ENCODE results near the gene BAZ1B. TPM values are rescaled to one million over a fixed set of nuclear protein-coding genes. Genes with fewer than 3 reads are reported as not detected.

The BAZ1B gene, protein sequence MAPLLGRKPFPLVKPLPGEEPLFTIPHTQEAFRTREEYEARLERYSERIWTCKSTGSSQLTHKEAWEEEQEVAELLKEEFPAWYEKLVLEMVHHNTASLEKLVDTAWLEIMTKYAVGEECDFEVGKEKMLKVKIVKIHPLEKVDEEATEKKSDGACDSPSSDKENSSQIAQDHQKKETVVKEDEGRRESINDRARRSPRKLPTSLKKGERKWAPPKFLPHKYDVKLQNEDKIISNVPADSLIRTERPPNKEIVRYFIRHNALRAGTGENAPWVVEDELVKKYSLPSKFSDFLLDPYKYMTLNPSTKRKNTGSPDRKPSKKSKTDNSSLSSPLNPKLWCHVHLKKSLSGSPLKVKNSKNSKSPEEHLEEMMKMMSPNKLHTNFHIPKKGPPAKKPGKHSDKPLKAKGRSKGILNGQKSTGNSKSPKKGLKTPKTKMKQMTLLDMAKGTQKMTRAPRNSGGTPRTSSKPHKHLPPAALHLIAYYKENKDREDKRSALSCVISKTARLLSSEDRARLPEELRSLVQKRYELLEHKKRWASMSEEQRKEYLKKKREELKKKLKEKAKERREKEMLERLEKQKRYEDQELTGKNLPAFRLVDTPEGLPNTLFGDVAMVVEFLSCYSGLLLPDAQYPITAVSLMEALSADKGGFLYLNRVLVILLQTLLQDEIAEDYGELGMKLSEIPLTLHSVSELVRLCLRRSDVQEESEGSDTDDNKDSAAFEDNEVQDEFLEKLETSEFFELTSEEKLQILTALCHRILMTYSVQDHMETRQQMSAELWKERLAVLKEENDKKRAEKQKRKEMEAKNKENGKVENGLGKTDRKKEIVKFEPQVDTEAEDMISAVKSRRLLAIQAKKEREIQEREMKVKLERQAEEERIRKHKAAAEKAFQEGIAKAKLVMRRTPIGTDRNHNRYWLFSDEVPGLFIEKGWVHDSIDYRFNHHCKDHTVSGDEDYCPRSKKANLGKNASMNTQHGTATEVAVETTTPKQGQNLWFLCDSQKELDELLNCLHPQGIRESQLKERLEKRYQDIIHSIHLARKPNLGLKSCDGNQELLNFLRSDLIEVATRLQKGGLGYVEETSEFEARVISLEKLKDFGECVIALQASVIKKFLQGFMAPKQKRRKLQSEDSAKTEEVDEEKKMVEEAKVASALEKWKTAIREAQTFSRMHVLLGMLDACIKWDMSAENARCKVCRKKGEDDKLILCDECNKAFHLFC (N-terminal part only)
- 69.3 and 85.8 TPM in 2 replicates for total RNA-seq (ENCODE audit: low replicate concordance)

DNA sequence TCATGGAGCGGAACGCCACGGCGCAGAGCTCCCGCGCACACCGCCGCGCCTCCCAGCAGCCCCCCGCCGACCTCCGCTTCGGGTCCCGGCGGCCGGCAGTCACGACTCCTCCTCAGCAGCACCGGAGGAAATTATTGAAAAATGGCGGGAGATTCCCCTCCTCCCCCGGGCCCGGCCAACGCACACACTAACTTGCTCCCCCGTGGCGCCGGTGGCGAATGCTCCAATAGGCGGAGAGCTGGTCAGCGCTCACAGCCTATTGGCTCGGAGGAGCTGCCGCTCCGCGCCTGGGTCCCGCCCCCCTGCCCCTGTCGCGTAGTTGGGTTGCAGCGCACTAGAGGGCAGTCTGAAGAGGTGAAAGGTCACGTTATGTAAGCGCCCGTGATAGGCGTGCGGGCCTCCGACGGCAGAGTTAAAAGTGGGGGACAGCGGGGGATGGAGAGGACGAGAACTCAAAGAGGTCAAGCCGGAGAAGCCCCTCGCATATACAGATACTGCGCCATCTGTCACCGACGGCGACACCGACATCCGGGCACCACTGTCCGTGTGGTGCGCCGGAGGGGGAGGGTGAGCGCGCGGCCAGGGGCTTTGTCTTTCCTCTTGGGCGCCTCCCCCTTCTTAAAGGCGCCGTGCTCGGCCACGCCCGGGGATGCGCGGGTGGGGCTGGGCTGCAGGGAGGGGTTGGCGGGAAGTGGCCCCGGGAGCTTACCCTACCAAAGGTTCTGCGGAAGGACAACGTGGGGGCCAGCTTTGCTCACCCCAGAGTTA, at the start of gene BAZ1B:
Gene BAZ1B, minus strand, starts transcription at position 189 of the 768 bp plus-strand sequence. CDS start 360 bp downstream, outside the sequence.
- H4K20me1 ChIP-seq (ENCODE audit: low read depth): peaks cover 39% of the 10 kb centered on the region
- DNase-seq (ENCODE audit: low spot score): peak; percentile 100
- Mint-ChIP-seq H3K4me1 (peaks cover 33% of the 10 kb centered on the region), H3K27me3 (ENCODE audit: insufficient read depth, low read depth) (peaks cover 4% of the 10 kb centered on the region), H3K4me3 (peak within 1 kb of the TSS; percentile 97), H3K36me3 (peaks cover 27% of the 10 kb centered on the region), H3K9me3 (no peaks in the 10 kb centered on the region), H3K27ac (peak within 1 kb of the TSS; percentile 100)
- H3K27me3 ChIP-seq: no peaks in the 10 kb centered on the region
- H3K4me3 ChIP-seq: peak within 1 kb of the TSS; percentile 99
- H3K36me3 ChIP-seq: peaks cover 7% of the 10 kb centered on the region
- peaks cover 16% of the 10 kb centered on the region for H3K4me1 ChIP-seq
- H3K9ac ChIP-seq: peak within 1 kb of the TSS; percentile 95
- H2AFZ ChIP-seq (replicated peaks): peak within 1 kb of the TSS; percentile 84
- TF ChIP-seq EZH2phosphoT487 (IDR thresholded peaks at IDR 0.05) (no peak), EZH2 (IDR thresholded peaks at IDR 0.05) (no peak)
- TF ChIP-seq, protein P1, sequence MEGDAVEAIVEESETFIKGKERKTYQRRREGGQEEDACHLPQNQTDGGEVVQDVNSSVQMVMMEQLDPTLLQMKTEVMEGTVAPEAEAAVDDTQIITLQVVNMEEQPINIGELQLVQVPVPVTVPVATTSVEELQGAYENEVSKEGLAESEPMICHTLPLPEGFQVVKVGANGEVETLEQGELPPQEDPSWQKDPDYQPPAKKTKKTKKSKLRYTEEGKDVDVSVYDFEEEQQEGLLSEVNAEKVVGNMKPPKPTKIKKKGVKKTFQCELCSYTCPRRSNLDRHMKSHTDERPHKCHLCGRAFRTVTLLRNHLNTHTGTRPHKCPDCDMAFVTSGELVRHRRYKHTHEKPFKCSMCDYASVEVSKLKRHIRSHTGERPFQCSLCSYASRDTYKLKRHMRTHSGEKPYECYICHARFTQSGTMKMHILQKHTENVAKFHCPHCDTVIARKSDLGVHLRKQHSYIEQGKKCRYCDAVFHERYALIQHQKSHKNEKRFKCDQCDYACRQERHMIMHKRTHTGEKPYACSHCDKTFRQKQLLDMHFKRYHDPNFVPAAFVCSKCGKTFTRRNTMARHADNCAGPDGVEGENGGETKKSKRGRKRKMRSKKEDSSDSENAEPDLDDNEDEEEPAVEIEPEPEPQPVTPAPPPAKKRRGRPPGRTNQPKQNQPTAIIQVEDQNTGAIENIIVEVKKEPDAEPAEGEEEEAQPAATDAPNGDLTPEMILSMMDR (IDR thresholded peaks at IDR 0.05): peak; percentile 22
- peaks cover 55% of the 10 kb centered on the region for H3K79me2 ChIP-seq (ENCODE audit: low read depth)
- H3K9me3 ChIP-seq (ENCODE audit: low read depth): no peaks in the 10 kb centered on the region
- peak within 1 kb of the TSS; percentile 96 for H3K27ac ChIP-seq
- peaks cover 34% of the 10 kb centered on the region for H3F3A ChIP-seq (ENCODE audit: low read depth)
- peak within 1 kb of the TSS; percentile 91 for H3K4me2 ChIP-seq

DNA sequence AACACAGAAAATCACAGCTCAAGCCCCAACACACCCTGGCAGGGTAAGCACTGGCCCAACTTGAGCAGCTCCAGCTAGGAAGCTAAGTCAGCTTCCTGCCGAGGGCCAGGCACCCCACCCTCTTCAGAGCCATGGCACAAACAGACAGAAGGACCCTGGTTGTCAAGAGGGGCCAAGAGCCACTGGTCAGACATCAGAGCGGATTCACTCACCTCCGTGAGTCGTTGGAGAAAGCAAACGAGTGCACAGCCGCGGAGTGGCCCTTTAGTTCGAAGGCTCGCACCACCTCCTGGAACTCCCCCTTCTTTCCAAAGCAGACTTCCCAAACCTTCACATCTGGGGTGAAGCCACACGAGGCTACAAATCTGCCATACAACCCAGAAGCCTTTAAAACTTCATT, 48.9 kb upstream of the BAZ1B start:
- Histone ChIP-seq H4K20me1 (ENCODE audit: low read depth) (peaks cover 9% of the 10 kb centered on the region), H3K4me3 (no peak overlapping the region), H3K79me2 (ENCODE audit: low read depth) (peaks cover 7% of the 10 kb centered on the region), H3K4me2 (no peak overlapping the region), H3K9me3 (ENCODE audit: low read depth) (no peaks in the 10 kb centered on the region), H3K4me1 (no peaks in the 10 kb centered on the region), H3K27me3 (peaks cover 2% of the 10 kb centered on the region), H3K9ac (no peak overlapping the region), H3F3A (ENCODE audit: low read depth) (peaks cover 20% of the 10 kb centered on the region), H3K36me3 (no peaks in the 10 kb centered on the region), H2AFZ (replicated peaks) (no peak overlapping the region), H3K27ac (no peak overlapping the region)
- Mint-ChIP-seq H3K9me3 (no peaks in the 10 kb centered on the region), H3K4me1 (peaks cover 3% of the 10 kb centered on the region), H3K27ac (no peak overlapping the region), H3K27me3 (ENCODE audit: insufficient read depth, low read depth) (peaks cover 4% of the 10 kb centered on the region), H3K4me3 (no peak overlapping the region), H3K36me3 (peaks cover 20% of the 10 kb centered on the region)
- TF ChIP-seq, protein P1 (IDR thresholded peaks at IDR 0.05): no peak
- no peak for DNase-seq (ENCODE audit: low spot score)

DNA sequence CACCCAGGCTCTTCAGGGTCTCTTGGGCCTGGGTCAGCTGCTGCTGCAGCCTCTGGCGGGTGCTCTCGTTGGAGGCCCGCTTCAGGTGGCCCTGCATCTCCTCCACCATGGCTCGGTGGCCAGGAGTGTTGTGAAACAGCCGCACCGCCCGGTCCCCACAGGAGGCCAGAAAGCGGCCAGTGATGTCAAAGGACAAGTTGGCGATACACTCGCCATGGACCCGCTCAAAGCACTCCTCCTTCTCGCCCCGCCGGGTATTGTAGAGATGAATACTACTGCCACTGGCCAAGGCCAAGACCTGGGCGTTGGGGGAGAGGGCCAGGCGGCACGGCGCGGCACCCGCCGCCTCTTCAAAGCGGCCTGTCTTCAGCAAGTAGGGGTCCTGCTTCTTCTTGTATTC, 48.4 kb upstream of the BAZ1B start:
- H3K4me1 Mint-ChIP-seq: peaks cover 3% of the 10 kb centered on the region

More for the DNA sequence above, 48.4 kb upstream of the BAZ1B start:
- Mint-ChIP-seq H3K27me3 (ENCODE audit: insufficient read depth, low read depth) (peaks cover 4% of the 10 kb centered on the region), H3K9me3 (no peaks in the 10 kb centered on the region), H3K27ac (no peak overlapping the region), H3K36me3 (peaks cover 20% of the 10 kb centered on the region), H3K4me3 (no peak overlapping the region)
- TF ChIP-seq EZH2phosphoT487 (IDR thresholded peaks at IDR 0.05) (no peak), EZH2 (IDR thresholded peaks at IDR 0.05) (no peak)
- TF ChIP-seq, protein P1 (IDR thresholded peaks at IDR 0.05): no peak
- no peak overlapping the region for H2AFZ ChIP-seq (replicated peaks)
- H3K4me1 ChIP-seq: no peaks in the 10 kb centered on the region
- no peak overlapping the region for H3K4me2 ChIP-seq
- H3K36me3 ChIP-seq: no peaks in the 10 kb centered on the region
- H3K4me3 ChIP-seq: no peak overlapping the region
- H3F3A ChIP-seq (ENCODE audit: low read depth): peaks cover 20% of the 10 kb centered on the region
- no peaks in the 10 kb centered on the region for H3K9me3 ChIP-seq (ENCODE audit: low read depth)
- peaks cover 6% of the 10 kb centered on the region for H3K27me3 ChIP-seq
- H3K9ac ChIP-seq: no peak overlapping the region
- DNase-seq (ENCODE audit: low spot score): no peak
- peaks cover 4% of the 10 kb centered on the region for H4K20me1 ChIP-seq (ENCODE audit: low read depth)
- no peak overlapping the region for H3K27ac ChIP-seq
- peaks cover 2% of the 10 kb centered on the region for H3K79me2 ChIP-seq (ENCODE audit: low read depth)

Data from neural progenitor cell (in vitro differentiated cells).